ENCODE results near the gene SRSF7.
A peak's percentile ranks its signal among the peaks of the same experiment; 100 is the strongest.

Gene SRSF7

DNA sequence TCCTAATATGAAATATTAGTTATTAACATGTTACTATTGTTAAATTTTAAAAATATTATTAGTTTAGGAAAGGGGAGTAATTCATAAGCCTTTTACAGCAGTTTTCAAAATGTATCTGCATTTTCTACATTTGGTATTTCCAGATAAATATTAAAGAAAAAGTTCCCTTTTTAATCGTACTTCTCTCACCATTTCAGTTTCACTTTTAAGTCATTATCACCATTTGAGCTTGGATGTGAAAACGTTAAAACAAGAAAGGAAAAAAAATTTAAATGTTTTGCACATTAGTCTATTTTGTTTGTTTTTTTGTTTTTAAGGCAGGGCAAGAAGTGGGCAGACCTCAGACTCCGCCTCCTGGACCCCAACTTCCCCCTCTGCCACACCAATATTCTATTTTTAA, 3.3 kb upstream of the SRSF7 start:
- Histone ChIP-seq H2AFZ (ENCODE audit: low read depth, low read length) (peak overlapping the region; percentile 72), H3K4me1 (ENCODE audit: insufficient read depth, low read length) (peaks cover 24% of the 10 kb centered on the region), H3K9ac (ENCODE audit: low read depth, low read length) (peak overlapping the region; percentile 51), H3K27ac (ENCODE audit: low read length) (peak overlapping the region; percentile 62), H3K4me2 (ENCODE audit: insufficient read depth, low read length) (peak overlapping the region; percentile 64), H3K4me3 (ENCODE audit: low read depth in 1 of 2, low read length in 2 of 2) (peak overlapping the region; percentile 4 to 47; a peak in 2 of 4 replicates), H3K79me2 (ENCODE audit: insufficient read depth, low read length) (peaks cover 23% of the 10 kb centered on the region), H4K20me1 (ENCODE audit: insufficient read depth, low read length) (peaks cover 8% of the 10 kb centered on the region), H3K27me3 (ENCODE audit: insufficient read depth, low read length, poor library complexity) (no peaks in the 10 kb centered on the region), H3K36me3 (ENCODE audit: insufficient read depth, low read length) (peaks cover 11% of the 10 kb centered on the region), H3K9me3 (ENCODE audit: insufficient read depth, low read length, severe bottlenecking) (no peaks in the 10 kb centered on the region)
- no peak for DNase-seq
- TF ChIP-seq, protein P1, sequence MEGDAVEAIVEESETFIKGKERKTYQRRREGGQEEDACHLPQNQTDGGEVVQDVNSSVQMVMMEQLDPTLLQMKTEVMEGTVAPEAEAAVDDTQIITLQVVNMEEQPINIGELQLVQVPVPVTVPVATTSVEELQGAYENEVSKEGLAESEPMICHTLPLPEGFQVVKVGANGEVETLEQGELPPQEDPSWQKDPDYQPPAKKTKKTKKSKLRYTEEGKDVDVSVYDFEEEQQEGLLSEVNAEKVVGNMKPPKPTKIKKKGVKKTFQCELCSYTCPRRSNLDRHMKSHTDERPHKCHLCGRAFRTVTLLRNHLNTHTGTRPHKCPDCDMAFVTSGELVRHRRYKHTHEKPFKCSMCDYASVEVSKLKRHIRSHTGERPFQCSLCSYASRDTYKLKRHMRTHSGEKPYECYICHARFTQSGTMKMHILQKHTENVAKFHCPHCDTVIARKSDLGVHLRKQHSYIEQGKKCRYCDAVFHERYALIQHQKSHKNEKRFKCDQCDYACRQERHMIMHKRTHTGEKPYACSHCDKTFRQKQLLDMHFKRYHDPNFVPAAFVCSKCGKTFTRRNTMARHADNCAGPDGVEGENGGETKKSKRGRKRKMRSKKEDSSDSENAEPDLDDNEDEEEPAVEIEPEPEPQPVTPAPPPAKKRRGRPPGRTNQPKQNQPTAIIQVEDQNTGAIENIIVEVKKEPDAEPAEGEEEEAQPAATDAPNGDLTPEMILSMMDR (IDR thresholded peaks at IDR 0.05; ENCODE audit: borderline replicate concordance, extremely low read depth, low read length, poor library complexity, severe bottlenecking), result no peak
- no peak for TF ChIP-seq EZH2 (IDR thresholded peaks at IDR 0.05; ENCODE audit: borderline replicate concordance, low read depth, low read length, severe bottlenecking)
- no peak for ATAC-seq (ENCODE audit: insufficient read depth, low read depth)

DNA sequence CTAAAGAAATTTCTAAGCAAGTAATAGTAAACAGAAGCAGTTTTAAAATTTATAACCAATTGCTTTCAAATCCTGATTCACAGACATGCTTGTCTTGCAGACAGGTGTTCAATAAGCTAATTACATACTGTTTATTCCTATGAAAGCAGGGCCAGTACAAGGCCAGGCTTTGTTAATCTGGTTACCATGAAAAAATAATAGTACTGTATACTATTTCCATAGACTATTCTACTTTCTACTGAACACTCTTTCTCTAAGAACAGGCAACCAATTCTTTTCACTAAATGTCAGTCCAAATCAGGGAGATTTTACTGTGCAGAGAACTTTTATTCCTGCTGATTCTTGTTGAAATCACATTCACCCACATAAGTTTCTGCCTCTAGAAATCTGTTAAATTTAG, 2.9 kb upstream of the SRSF7 start:
- Histone ChIP-seq H4K20me1 (ENCODE audit: insufficient read depth, low read length) (peaks cover 13% of the 10 kb centered on the region), H3K4me1 (ENCODE audit: insufficient read depth, low read length) (peaks cover 29% of the 10 kb centered on the region), H3K9ac (ENCODE audit: low read depth, low read length) (peak overlapping the region; percentile 51), H2AFZ (ENCODE audit: low read depth, low read length) (peak overlapping the region; percentile 72), H3K4me3 (ENCODE audit: low read depth in 1 of 2, low read length in 2 of 2) (peak overlapping the region in 1 of 2 experiments; percentile 47; a peak in 1 of 4 replicates), H3K4me2 (ENCODE audit: insufficient read depth, low read length) (peak overlapping the region; percentile 64), H3K9me3 (ENCODE audit: insufficient read depth, low read length, severe bottlenecking) (no peaks in the 10 kb centered on the region), H3K36me3 (ENCODE audit: insufficient read depth, low read length) (peaks cover 16% of the 10 kb centered on the region), H3K27me3 (ENCODE audit: insufficient read depth, low read length, poor library complexity) (no peaks in the 10 kb centered on the region), H3K27ac (ENCODE audit: low read length) (peak overlapping the region; percentile 62), H3K79me2 (ENCODE audit: insufficient read depth, low read length) (peaks cover 28% of the 10 kb centered on the region)
- DNase-seq (no peak), ATAC-seq (ENCODE audit: insufficient read depth, low read depth) (no peak)
- TF ChIP-seq, protein P1 (IDR thresholded peaks at IDR 0.05; ENCODE audit: borderline replicate concordance, extremely low read depth, low read length, poor library complexity, severe bottlenecking), result no peak
- TF ChIP-seq EZH2 (IDR thresholded peaks at IDR 0.05; ENCODE audit: borderline replicate concordance, low read depth, low read length, severe bottlenecking), result no peak

DNA sequence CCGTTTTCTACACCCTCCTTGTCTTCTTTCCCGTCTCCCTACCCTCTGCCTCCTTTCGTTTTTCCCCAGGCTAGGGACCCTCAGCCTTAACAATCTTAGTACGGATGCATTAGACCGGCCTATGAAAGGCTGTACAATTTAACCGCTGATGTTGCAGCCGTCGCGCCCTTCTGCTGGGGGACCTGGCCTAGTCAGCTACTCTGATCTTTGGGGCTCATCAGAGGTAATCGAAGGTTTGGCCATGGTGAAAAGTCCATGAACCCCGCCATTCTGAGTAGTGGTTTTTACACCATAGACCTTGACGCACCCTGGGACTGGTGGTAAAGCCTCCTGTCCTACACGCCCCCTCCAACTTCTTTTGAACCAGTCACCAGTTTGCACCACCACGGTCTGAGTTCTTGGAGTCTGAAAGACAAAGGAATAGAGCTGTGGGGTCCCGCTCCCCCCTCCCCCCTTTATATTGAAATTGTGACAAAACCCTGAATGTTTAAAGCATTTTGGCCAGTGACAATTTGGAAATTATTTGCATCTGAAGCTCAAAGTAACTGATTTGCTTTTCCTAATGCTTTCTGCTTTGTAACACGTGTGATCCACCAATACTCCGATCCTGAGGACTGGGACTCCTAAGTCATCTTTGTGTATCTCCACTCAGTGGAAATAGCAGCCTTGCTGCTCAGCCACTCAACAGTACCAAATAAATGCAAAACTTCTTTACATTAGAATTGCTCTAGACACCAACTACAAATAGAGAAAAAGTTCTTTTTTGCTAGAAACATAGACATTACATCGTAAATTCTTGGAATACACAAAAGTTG, 642 bp upstream of the SRSF7 start:
- Histone ChIP-seq H3K27me3 (ENCODE audit: insufficient read depth, low read length, poor library complexity) (no peaks in the 10 kb centered on the region), H3K36me3 (ENCODE audit: insufficient read depth, low read length) (peaks cover 38% of the 10 kb centered on the region), H4K20me1 (ENCODE audit: insufficient read depth, low read length) (peaks cover 35% of the 10 kb centered on the region), H3K9ac (ENCODE audit: low read depth, low read length) (peak overlapping the region; percentile 76), H3K79me2 (ENCODE audit: insufficient read depth, low read length) (peaks cover 50% of the 10 kb centered on the region), H3K9me3 (ENCODE audit: insufficient read depth, low read length, severe bottlenecking) (no peaks in the 10 kb centered on the region), H3K4me1 (ENCODE audit: insufficient read depth, low read length) (peaks cover 51% of the 10 kb centered on the region), H3K27ac (ENCODE audit: low read length) (peak overlapping the region; percentile 89), H2AFZ (ENCODE audit: low read depth, low read length) (peak overlapping the region; percentile 95), H3K4me3 (ENCODE audit: low read depth in 1 of 2, low read length in 2 of 2) (peak overlapping the region; percentile 25 to 64; a peak in 3 of 4 replicates), H3K4me2 (ENCODE audit: insufficient read depth, low read length) (peak overlapping the region; percentile 81)
- ATAC-seq (ENCODE audit: insufficient read depth, low read depth), result peak; percentile 32
- DNase-seq, result no peak
- no peak for TF ChIP-seq EZH2 (IDR thresholded peaks at IDR 0.05; ENCODE audit: borderline replicate concordance, low read depth, low read length, severe bottlenecking)
- TF ChIP-seq, protein P1 (IDR thresholded peaks at IDR 0.05; ENCODE audit: borderline replicate concordance, extremely low read depth, low read length, poor library complexity, severe bottlenecking), result no peak

Measured in DND-41 (cell line).